Umbilical cord (tissue), 2 donors: ENCODE measurements around the gene PSMA8. TPM values are rescaled to one million over a fixed set of nuclear protein-coding genes. Genes with fewer than 3 reads are reported as not detected.
"Not testable (repeated sequence)": the region's sequence is repeated elsewhere in the genome, so short reads cannot be mapped to it uniquely, and the experiment has no call there.

Experiments used
- DNase-seq: peaks from one replicate; pipeline ENCODE4 v3.0.0-alpha.2; 2015; ENCODE audit warnings: low spot score
- total RNA-seq: library from RNA; depleted of rRNA; stranded (reverse); fragments of >200 nt; gene quantifications from one replicate; pipeline ENCODE4 v1.2.3, GENCODE V29; 2014; ENCODE audit warnings: low replicate concordance; ENCODE audit not compliant: insufficient read depth

The PSMA8 gene
- total RNA-seq, 1 donor from 2014 or later = 6.3 TPM

DNA sequence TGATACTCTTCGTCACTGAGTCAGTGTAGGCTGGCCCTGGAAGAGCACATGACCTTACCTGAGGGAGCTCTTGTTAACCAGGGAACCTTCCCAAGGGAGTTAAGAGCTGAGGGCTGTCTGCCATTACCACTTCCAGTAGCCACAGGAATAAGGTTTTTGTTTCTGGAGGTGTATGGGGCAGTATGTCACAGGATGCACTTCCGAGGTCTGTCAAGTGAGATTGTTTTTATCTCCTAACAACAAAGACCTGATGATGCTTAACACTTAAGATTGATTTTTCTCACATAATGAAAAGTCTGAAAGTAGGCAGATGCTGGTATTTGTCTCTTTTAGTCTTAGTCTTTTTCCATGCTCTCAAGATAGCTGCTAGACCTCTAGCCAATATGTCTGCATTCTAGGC is 41.8 kb downstream of the PSMA8 start:
- no peak for DNase-seq

DNA sequence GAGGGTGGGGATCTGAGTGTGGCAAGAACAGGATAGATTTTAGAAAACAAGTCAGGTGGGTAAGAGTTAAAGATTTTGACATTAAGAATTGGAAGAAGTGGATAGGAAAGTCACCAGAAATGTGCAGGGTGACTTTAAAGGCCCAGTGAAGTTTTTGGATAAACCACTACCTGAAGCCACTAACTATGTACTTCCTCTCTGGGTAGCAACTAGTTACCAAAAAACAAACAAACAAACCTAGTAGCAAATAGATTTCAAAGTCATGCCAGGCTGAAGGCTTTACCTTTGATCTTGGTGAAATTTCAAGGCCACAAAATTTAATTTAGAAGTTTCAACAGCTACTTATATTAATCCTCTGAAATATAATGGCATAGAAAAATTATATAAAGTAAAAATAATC is 42.5 kb downstream of the PSMA8 start:
- DNase-seq = no peak

DNA sequence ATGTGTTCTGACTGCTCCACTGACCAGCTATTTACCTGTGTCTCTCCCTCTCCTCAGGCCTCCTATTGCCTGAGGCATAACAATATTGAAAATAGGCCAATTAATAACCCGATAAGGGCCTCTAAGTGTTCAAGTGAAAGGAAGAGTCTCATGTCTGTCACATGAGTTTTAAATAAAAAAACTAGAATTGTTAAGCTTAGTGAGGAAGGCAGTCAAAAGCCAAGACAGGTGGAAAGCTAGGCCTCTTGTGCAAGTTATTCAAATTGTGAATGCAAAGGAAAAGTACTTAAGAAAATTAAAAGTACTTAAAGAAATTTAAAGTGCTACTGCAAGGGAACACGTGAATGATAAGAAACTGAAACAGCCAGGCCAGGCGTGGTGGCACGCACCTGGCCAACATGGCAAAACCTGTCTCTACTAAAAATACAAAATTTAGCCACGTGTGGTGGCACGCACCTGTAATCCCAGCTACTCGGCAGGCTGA is 47.7 kb downstream of the PSMA8 start:
- DNase-seq = no peak

DNA sequence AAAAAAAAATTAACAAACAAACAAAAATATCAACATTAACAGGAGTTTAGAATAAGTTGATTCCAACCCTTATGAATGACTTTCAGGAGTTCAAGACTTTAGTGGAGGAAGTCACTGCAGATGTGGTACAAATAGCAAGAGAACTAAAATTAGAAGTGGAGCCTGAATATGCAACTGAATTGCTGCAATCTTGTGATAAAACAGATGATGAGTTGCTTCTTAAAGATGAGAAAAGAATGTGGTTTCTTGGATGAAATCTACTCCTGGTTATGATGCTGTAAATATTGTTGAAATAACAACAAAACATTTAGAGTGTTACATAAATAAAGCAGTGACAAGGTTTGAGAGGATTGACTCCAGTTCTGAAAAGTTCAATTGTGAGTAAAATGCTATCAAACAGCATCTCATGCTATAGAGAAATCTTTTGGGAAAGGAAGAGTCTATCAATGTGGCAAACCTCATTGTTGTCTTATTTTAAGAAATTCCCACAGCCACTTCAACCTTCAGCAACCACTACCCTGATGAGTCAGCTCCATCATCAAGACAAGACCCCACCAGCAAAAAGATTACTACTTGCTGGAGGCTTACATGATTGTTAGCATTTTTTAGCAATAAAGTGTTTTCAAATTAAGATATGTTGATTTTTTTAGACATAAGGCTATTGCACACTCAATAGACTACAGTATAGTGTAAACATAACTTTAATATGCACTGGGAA is 49.9 kb downstream of the PSMA8 start:
- no peak for DNase-seq

DNA sequence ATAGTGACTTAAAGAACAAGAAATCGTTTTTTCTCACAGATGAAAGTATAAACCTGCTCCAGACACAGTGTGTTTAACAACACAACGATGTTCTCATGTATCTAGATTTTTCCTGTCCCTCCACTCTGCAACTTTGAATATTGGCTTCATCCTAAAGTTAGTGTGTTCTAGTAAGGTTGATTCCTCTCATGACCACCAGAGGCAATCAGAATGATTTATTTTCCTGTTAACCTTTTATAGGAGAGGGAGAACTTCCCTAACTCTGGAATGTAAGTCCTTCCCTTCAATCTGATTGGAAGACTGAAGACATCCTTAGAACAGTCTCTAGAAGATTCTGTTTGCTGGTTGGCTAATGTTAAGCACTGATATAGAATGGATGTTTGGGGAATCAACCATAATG is 51.6 kb downstream of the PSMA8 start:
- DNase-seq = no peak

DNA sequence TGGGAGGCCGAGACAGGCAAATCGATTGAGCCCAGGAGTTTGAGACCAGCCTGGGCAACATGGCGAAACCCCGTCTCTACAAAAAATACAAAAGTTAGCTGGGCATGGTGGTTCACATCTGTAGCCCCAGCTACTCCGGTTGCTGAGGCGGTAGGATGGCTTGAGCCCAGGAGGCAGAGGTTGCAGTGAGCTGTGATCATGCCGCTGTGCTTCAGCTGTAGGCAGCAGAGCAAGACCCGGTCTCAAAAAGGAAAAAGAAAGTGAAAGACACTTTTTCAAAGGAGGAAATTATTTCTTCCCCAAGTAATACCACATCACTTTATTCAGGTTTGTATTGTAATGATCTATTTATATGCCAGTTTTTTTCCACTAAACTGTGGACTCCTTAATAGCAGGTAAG is 56.8 kb downstream of the PSMA8 start:
- DNase-seq = no peak

DNA sequence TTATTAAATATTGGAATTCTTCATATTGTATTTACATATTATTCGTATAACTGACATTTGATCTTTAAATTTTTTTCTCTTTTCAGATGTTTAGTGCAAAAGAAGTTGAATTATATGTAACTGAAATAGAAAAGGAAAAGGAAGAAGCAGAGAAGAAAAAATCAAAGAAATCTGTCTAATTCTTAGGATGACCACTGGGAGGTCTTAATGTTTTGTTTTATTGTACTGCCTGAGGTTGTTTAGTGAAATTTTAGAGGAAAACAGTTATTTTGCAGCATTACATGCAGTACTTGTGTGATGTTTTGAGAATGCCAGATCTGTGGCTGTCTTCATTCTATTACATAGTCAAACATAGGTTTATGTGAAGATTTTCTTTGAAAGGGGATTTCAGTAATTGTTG is 58.6 kb downstream of the PSMA8 start:
- DNase-seq = no peak

DNA sequence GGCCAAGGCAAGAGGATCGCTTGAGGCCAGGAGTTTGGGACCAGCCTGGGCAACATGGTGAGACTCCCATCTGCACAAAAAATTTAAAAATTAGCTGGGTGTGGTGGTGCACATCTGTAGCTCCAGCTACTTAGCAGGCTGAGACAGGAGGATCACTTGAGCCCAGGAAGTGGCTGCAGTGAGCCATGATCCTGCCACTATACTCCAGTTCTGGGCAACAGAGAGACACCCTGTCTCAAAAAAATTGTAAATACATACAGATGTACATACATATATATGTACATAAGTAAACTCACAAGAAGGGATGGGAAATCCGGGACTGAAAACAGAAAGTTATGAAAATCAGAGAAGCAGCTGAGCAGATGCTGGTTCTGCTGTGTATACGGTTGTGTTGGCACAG is 62.9 kb downstream of the PSMA8 start:
- no peak for DNase-seq

DNA sequence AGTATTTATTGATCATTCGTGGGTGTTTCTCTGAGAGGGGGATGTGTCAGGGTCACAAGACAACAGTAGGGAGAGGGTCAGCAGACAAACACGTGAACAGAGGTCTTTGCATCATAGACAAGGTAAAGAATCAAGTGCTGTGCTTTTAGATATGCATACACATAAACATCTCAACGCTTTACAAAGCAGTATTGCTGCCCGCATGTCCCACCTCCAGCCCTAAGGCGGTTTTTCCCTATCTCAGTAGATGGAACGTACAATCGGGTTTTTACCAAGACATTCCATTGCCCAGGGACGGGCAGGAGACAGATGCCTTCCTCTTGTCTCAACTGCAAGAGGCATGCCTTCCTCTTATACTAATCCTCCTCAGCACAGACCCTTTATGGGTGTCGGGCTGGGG is 68.3 kb downstream of the PSMA8 start:
- not testable (repeated sequence) for DNase-seq

DNA sequence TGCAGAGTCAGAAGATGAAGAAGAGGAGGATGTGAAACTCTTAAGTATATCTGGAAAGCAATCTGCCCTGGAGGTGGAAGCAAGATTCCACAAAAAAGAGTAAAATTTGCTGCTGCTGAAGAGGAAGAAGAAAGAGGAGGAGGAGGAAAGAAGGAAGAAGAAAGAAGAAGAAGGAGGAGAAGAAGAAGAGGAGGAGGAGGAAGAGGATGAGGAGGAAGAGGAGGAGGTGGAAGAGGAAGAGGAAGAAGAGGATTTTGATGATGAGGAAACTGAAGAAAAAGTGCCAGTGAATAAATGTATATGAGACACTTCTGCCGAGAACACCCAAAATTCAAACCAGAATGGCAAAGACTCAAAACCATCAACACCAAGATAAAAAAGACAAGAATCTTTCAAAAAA is 71.6 kb downstream of the PSMA8 start:
- DNase-seq = no peak

DNA sequence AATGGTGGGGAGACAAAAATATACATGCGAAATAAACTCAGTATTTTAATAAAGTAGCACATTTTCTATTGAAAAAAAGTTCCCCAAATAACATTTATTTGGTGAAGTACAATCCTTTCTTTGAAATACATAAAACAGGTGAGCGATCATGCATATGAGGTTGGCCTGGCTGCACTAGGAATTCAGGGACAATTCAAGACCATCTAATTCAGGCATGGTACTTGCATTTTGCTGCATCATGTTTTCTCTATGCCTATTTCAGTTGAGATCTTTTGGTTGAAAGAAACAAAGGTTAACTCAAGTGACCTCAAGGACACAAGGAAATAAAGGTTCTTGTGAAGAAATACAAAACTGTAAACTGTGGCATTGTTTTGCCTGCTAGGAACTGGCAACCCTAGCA is 72.8 kb downstream of the PSMA8 start:
- DNase-seq = no peak

DNA sequence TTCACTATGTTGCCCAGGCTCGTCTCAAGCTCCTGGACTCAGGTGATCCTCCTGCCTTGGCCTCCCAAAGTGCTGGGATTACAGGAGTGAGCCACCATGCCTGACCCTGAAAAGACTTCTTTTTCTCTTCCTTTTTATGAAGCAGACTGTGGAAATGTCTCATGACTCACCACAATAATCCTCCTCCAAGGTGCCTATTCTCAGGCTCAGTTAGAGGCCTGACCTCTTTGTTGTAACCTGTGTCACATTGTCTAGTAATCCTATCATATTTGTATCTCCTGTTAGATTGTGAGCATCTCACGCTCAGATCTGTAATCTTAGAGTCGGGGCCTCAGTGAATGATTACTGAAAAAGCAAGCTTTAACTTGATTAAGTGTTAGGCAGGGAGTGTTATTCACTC is 74.3 kb downstream of the PSMA8 start:
- no peak for DNase-seq

DNA sequence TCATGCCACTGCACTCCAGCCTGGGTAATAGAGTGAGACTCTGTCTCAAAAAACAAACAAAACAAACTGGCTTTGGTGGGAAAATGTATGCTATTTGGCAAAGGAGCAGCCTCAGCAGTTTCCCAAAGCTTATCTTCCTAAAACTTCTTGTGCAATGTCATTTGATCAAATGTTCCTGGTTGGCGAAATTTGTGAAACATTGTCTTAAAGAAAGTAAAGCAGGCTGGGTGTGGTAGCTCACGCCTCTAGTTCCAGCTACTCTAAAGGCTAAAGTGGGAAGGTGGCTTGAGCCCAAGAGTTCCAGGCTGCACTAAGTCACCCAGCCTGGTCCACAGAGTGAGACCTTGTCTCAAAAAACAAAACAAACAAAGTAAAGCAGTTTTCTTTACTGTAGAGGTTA is 75.3 kb downstream of the PSMA8 start:
- no peak for DNase-seq

DNA sequence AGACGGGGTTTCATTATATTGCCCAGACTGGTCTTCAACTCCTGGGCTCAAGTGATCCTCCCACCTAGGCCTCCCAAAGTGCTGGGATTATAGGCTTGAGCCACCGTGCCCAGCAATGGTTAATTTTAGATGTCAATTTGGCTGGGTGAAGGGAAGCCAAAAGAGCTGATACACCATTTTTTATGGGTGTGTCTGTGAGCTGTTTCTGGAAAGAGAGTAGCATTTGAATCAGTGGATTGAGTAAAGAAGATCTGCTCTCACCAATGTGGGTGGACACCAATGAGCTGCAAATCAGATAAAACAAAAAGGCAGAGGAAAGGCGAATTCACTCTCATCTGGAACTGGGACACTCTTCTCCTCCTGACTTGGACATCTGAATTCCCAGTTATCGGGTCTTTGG is 76.5 kb downstream of the PSMA8 start:
- no peak for DNase-seq

DNA sequence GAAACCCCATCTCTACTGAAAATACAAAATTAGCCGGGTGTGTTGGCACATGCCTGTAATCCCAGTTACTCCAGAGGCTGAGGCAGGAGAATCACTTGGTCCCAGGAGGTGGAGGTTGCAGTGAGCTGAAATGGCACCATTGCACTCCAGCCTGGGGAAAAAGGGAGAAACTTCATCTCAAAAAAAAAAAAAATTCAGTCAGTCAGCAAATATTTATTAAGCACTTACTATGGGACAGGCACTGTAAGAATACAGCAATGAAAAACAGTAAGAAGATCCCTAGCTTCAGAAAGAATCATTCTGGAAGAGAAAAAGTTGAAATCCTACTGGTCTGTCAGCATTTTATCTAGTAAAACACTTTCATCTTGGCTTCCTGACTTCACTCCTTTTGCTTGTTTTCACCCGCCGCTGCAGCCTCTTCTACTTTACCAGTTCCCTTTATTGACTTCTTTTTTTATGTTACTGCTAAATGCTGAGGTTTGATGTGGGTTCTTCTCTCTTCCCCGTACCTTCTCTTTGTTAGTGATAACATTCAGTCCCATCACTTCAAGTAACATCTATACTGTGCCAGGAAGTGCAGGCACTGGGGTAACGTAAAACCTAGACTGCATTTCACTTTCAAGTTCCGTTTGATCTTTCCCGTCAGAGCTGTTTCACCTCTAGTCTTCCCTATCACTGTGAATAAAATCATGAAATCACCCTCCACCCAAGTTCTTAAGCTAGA is 81.7 kb downstream of the PSMA8 start:
- no peak for DNase-seq

DNA sequence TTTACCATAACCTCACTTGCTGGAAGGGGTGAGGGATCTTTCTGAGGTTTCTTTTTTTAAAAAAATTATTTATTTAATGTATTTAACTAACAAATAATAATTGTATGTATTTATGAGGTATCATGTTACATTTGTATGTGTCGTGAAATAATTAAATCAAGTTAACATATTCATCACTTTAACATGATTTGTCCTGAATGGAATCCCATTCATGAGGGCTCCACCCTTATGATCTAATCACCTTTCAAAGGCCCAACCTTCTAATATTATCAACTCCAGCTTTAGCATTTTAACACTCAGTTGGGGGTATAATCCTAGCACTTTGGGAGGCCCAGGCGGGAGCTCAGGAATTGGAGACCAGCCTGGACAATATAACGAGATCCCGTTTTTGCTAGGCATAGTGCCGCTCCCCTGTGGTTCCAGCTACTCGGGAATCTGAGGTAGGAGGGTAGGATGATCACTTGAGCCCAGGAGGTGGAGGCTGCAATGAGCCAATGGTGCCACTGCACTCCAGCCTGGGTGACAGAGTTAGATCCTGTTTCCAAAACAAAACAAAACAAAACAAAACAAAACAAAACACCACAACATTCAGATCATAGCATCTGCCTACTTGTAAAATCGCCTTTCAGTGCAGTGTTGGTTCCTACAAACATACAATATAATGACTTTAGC is 91.5 kb downstream of the PSMA8 start:
- no peak for DNase-seq

DNA sequence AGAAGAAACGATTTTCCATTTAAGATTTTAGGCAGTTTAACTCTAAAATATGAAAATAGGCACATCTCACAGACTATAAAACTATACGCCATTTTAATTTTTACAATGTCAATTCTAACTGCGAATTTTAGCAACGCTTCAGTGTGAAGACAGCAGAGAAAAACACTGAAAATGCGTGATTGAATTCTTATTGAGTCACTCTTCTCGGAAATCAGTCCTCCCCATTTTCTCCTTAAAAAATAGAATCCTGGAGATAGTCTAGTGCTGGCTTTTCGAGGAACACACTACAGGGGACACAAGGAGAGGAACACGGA is 92.2 kb downstream of the PSMA8 start:
- DNase-seq = no peak

DNA sequence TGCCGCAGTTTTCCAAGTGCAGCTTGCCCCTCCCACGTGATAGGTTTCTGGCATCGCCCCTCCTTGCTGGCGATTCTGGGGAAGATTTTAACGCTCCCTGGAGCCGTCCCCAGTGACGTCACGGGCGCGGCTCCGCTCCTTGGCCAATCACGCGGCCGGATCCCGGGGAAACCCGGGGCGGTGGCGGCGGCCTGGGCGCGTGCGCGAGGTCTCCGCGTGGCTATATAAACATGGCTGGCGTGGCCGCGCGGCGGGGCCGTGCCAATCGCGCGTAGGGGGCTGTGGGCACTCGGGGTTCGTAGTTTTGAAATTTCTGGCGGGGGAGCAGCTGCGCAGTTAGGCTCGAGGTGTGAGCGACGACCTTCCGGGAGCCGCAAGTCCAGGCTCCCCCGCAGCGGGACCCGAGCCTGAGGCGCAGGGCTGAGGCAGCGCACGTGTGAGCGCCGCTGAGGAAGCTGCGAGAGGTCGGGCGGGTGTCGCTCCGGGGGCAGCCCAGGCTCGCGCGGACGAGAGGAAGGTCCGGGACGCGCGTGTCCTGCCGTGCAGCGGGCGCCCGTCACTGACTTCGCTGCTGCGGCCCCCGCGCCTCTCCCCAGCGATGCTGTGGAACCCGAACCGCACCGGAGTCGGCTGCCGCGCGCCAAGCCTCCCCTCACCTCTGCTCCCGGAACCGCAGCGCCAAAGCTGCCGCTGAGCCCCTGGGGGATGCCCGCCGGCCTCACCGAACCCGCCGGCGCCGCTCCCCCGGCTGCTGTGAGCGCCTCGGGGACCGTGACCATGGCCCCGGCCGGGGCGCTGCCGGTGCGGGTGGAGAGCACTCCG is 92.8 kb downstream of the PSMA8 start, which contains the start of gene TAF4B:
TSS of gene TAF4B (plus strand) at position 217 of the 822 bp plus-strand sequence. CDS start at position 706, 489 bp downstream.
- DNase-seq = peak; percentile 94

DNA sequence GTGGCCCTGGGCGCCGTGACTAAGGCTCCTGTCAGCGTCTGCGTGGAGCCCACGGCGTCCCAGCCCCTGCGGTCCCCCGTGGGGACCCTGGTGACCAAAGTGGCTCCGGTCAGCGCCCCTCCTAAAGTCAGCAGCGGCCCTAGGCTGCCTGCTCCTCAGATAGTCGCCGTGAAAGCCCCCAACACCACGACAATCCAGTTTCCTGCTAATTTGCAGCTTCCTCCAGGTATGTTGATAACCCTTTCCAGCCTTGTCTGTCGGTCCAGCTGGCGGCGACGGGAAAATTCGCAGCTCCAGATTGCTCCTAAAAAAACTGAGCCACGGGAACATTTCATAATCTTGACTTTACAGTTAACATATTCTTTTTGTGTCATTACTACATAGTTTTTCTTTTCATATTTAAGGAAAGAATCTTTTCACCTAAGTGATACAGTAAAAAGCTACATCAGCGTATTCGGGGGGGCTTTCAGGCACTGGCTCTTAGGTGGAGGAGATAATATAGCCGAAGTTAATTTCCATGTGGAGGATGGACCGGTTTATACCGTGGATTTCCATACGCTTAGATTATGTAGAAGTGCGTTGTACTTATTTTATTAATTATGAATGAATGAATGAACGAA is 93.5 kb downstream of the PSMA8 start:
- DNase-seq = no peak

DNA sequence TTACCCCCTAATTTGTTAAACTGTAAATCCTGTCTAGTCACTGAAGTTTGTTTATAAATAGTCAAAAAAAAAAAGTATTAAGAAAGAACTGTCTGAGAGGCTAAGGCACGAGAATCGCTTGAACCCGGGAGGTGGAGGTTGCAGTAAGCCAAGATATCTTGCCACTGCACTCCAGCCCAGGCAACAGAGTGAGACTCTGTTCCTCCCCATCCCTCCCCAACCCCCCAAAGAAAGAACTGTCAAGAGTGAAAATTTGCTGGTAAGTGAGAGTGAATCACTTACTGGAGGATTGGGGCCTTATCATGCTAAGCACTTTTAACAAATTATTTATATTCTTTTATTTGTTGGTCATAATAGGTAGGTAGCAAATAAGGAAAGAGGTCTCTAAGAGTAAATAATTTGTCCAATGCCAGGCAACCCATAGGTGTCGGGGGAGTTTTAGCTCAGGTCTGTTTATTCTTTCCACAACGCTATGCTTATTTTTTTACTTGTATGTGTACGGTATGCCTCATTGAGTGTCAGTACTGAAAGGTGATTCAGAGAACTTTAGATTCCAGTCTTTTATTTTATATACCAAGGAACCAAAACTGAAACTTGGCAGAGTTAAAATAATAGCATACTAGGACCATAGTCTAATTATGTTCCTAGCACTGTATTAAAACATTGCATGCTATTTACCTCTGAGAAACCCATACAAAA is 95.0 kb downstream of the PSMA8 start:
- DNase-seq = no peak

DNA sequence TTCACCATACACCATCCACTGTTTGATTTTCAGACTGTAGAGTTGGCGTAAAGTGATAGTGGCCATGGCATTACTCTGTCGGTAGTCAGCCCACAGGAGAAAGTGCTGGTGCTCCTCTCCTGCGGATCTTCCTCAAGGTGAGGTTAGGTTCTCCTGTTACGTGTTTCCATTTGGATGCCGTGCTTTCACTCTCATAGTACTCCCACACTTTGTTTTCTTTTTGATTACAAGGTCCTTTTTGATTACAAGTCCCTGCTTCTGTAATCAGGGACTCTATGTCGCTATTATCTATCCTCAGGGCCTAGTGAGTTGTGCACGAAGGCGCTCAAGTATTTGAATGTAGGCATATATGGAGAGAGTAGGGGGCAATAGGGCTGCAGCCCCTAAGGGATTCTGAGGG is 96.8 kb downstream of the PSMA8 start:
- no peak for DNase-seq
